GM12878 (cell line): ENCODE results near the gene GSTT4. TPM values are rescaled to one million over a fixed set of nuclear protein-coding genes. Genes with fewer than 3 reads are reported as not detected.

Experiments
- ATAC-seq: fragments of 200-7000 bp; cut with Tn5 transposase; 3 replicates; pipeline ENCODE4 v1.9.1; 2020; ENCODE audit warnings: mild to moderate bottlenecking, moderate library complexity
- BruUV-seq: library from RNA; stranded (reverse); fragments of 400-500 nt; replicated peaks from 2 replicates; lab custom pipeline; 2021; lab: Mats Ljungman, UMichigan
- CTCF ChIA-PET: fragments of 300-600 bp; sonication (Branson Sonifier 250); formaldehyde crosslinking; extraction: SDS; loops from one replicate; lab custom pipeline; 2021; ENCODE audit warnings: inconsistent platforms; lab: Yijun Ruan, JAX
- POLR2A ChIA-PET: fragments of 350-600 bp; formaldehyde crosslinking; extraction: SDS; loops from one replicate; lab custom pipeline; 2021; ENCODE audit warnings: inconsistent platforms; lab: Charles Lee
- RAD21 ChIA-PET: fragments of 300-600 bp; sonication (Branson Sonifier 250); formaldehyde crosslinking; loops from one replicate; lab custom pipeline; 2023; ENCODE audit warnings: antibody characterized with exemption; ENCODE audit not compliant: unreplicated experiment; lab: Charles Lee
- SMC1A ChIA-PET: fragments of 300-600 bp; sonication (Branson Sonifier 250); formaldehyde crosslinking; loops from one replicate; lab custom pipeline; 2023; ENCODE audit not compliant: unreplicated experiment, uncharacterized antibody; lab: Charles Lee
- DNase-seq: peaks from one replicate; pipeline ENCODE4 v3.0.0-alpha.2; 2011; ENCODE audit warnings: low read depth, low spot score
- FAIRE-seq: peaks from 3 replicates; lab custom pipeline; 2011; peaks lifted over from hg19 to GRCh38; lab: Jason Lieb, UNC
- H2AFZ ChIP-seq: 2 replicates; pipeline ENCODE4 v1.6.0; 2011; ENCODE audit warnings: low read depth, low read length, control low read depth; ENCODE audit not compliant: control insufficient read depth
- H3K27ac ChIP-seq: 2 replicates; pipeline ENCODE4 v1.5.1; 2011; ENCODE audit warnings: control low read depth; ENCODE audit not compliant: control insufficient read depth, insufficient read depth
- H3K27me3 ChIP-seq, 2 experiments: replicated peaks in 1 of 2; 2 replicates each; pipeline versions ENCODE4 v1.6.0 to v1.6.1; 2011; ENCODE audit warnings: low read length in 1 of 2; ENCODE audit not compliant: control insufficient read depth in 2 of 2, insufficient read depth in 2 of 2
- H3K36me3 ChIP-seq, 2 experiments: 2 replicates each; pipeline ENCODE4 v1.5.1; 2011; ENCODE audit warnings: low read length in 1 of 2; ENCODE audit not compliant: control insufficient read depth in 2 of 2, insufficient read depth in 2 of 2
- H3K4me1 ChIP-seq: 2 replicates; pipeline ENCODE4 v1.6.1; 2011; ENCODE audit warnings: mild to moderate bottlenecking, low read length, moderate library complexity, mixed read lengths; ENCODE audit not compliant: control insufficient read depth, insufficient read depth
- H3K4me2 ChIP-seq: 2 replicates; pipeline ENCODE4 v1.6.0; 2011; ENCODE audit warnings: control low read depth; ENCODE audit not compliant: control insufficient read depth, insufficient read depth
- H3K4me3 ChIP-seq: fragments of 200-600 bp; sonication (generic); 2 replicates; pipeline ENCODE4 v1.5.1; 2016
- H3K79me2 ChIP-seq: 2 replicates; pipeline ENCODE4 v1.6.0; 2011; ENCODE audit warnings: low read length; ENCODE audit not compliant: control insufficient read depth, insufficient read depth
- H3K9ac ChIP-seq: 2 replicates; pipeline ENCODE4 v1.8.0; 2011; ENCODE audit warnings: low read length, control low read depth, mixed read lengths; ENCODE audit not compliant: control insufficient read depth, insufficient read depth
- H3K9me3 ChIP-seq: replicated peaks from 3 replicates; pipeline ENCODE4 v1.5.1; 2011; ENCODE audit warnings: mild to moderate bottlenecking, low read length; ENCODE audit not compliant: control insufficient read depth, insufficient read depth
- H4K20me1 ChIP-seq: 2 replicates; pipeline ENCODE4 v1.6.0; 2011; ENCODE audit not compliant: control insufficient read depth, insufficient read depth
- ASH2L ChIP-seq: fragments of 300-600, 200-600 bp; sonication (generic); IDR thresholded peaks from 2 replicates; pipeline ENCODE4 v1.6.1; 2017; ENCODE audit warnings: low read depth, mild to moderate bottlenecking, borderline replicate concordance
- EZH2 ChIP-seq: IDR thresholded peaks from 2 replicates; pipeline ENCODE4 v1.6.1; 2012; ENCODE audit warnings: low read depth, mild to moderate bottlenecking, control low read depth, inconsistent platforms, low read length, borderline replicate concordance; ENCODE audit not compliant: control insufficient read depth
- GATAD2B ChIP-seq: fragments of 450-650 bp; conservative IDR thresholded peaks from 2 replicates; pipeline ENCODE4 v1.6.1; 2017; ENCODE audit warnings: low read depth, mild to moderate bottlenecking, moderate library complexity
- NRF1 ChIP-seq: conservative IDR thresholded peaks from 2 replicates; pipeline ENCODE4 v1.6.1; 2011; ENCODE audit warnings: mild to moderate bottlenecking, low read depth, low read length, improper control_type of control experiment
- PAX8 ChIP-seq: fragments of 450-650 bp; IDR thresholded peaks from 2 replicates; pipeline ENCODE4 v1.6.1; 2017; ENCODE audit warnings: mild to moderate bottlenecking, moderate library complexity
- PRDM15 ChIP-seq: fragments of 450-650 bp; formaldehyde crosslinking; IDR thresholded peaks from 2 replicates; pipeline ENCODE4 v1.4.0; 2020; ENCODE audit warnings: mild to moderate bottlenecking, moderate library complexity
- SREBF2 ChIP-seq: IDR thresholded peaks from 2 replicates; pipeline ENCODE4 v1.6.1; 2012; ENCODE audit warnings: mild to moderate bottlenecking, low read length
- TCF3 ChIP-seq: IDR thresholded peaks from 2 replicates; pipeline ENCODE4 v1.6.1; 2012; ENCODE audit warnings: low read depth, mild to moderate bottlenecking, low read length, borderline replicate concordance; ENCODE audit not compliant: insufficient read depth
- TCF7 ChIP-seq: IDR thresholded peaks from 2 replicates; pipeline ENCODE4 v1.6.1; 2014; ENCODE audit warnings: antibody characterized with exemption, borderline replicate concordance
- YBX1 ChIP-seq: fragments of 450-650 bp; IDR thresholded peaks from 2 replicates; pipeline ENCODE4 v1.6.1; 2016; ENCODE audit warnings: antibody characterized with exemption
- ZNF24 ChIP-seq: fragments of 450-650 bp; IDR thresholded peaks from 2 replicates; pipeline ENCODE4 v1.6.1; 2017; ENCODE audit warnings: antibody characterized with exemption, mild to moderate bottlenecking
- ZNF384 ChIP-seq: IDR thresholded peaks from 2 replicates; pipeline ENCODE4 v1.6.1; 2012; ENCODE audit warnings: low read depth, mild to moderate bottlenecking, low read length, improper control_type of control experiment, borderline replicate concordance
- ZSCAN29 ChIP-seq: fragments of 450-650 bp; IDR thresholded peaks from 2 replicates; pipeline ENCODE4 v1.6.1; 2017; ENCODE audit warnings: mild to moderate bottlenecking, moderate library complexity
- WGBS: methylation state at CpG from one replicate; pipeline ENCODE4 v1.1.6; 2016; ENCODE audit warnings: low lambda C conversion rate; ENCODE audit not compliant: insufficient replicate concordance, insufficient coverage; ENCODE audit errors: missing lambda C conversion rate; 5-methylcytosine and 5-hydroxymethylcytosine counted together
- in situ Hi-C: fragments of 300-500 bp; cut with MboI; formaldehyde crosslinking; loops from 9 replicates; pipeline ENCODE4 v1.14.3; 2018; ENCODE audit warnings: mixed read lengths
- intact Hi-C: fragments of 100-400 bp; cut with micrococcal nuclease; formaldehyde crosslinking; loops from one replicate; pipeline ENCODE4 v1.14.2; 2022; ENCODE audit not compliant: unreplicated experiment
- polyA plus RNA-seq, 11 experiments: library from polyadenylated mRNA; depleted of rRNA in 4 of 11; unstranded in 6 of 11; stranded (reverse) in 5 of 11; fragments of >200 nt; fragmentation: Nextera tagmentation in 4 of 11; fragmentation: Illumina TruSeq in 1 of 11; extraction: Ambion mirVana in 4 of 11; extraction: Trizol in 1 of 11; gene quantifications; 1 replicate in 1 of 11; 2 replicates in 10 of 11; pipeline versions ENCODE4 v1.2.1 to v1.2.3, GENCODE V29; 2011 to 2016; ENCODE audit warnings: inconsistent platforms in 2 of 11, missing spikeins in 2 of 11, low read depth in 1 of 11
- total RNA-seq, 4 experiments: library from RNA; depleted of rRNA in 3 of 4; stranded (reverse); fragments of >200 nt in 3 of 4; fragmentation: Illumina TruSeq in 1 of 4; extraction: Trizol in 1 of 4; gene quantifications; 2 replicates each; pipeline versions ENCODE4 v1.2.1 to v1.2.3, GENCODE V29; 2013 to 2021

The GSTT4 gene
- total and polyA plus RNA-seq, 10 of the 15 experiments (the other 5 are each of a cell fraction or from before 2014, with no cell fraction given) = not detected

- ChIA-PET SMC1A (no interaction called here), POLR2A (interaction anchor here (0.5 kb wide), 1 partner anchor 228 kb away, joined by 3 read pairs; no protein-coding TSS in a partner anchor), RAD21 (no interaction called here), CTCF (no interaction called here)
- DNase-seq (no peak), ATAC-seq (no peak), FAIRE-seq (no peak)
- Histone ChIP-seq H3K4me1 (peaks cover 7% of the 10 kb centered on the region), H3K27ac (no peak overlapping the region), H3K4me3 (no peak overlapping the region), H3K9me3 (no peaks in the 10 kb centered on the region), H3K4me2 (no peak overlapping the region), H3K79me2 (no peaks in the 10 kb centered on the region), H4K20me1 (no peaks in the 10 kb centered on the region), H3K9ac (no peak overlapping the region), H2AFZ (no peak overlapping the region), H3K36me3 (peaks cover 24 to 26% of the 10 kb centered on the region in 2 experiments), H3K27me3 (no peaks in the 10 kb centered on the region)
- TF ChIP-seq ZNF384 (no peak), NRF1 (no peak), TCF3 (no peak), ZNF24 (no peak), PAX8 (no peak), YBX1 (no peak), PRDM15 (CRISPR knock-in tag) (no peak), GATAD2B (no peak), EZH2 (no peak), SREBF2 (no peak), TCF7 (no peak), ASH2L (no peak), ZSCAN29 (no peak)
- 66% methylated on average over 4 of the region's 4 CpGs for WGBS
- no TSS peak for BruUV-seq
- in situ Hi-C loops = no loop called here
- intact Hi-C loops = no loop called here
These were observed 46.3 kb upstream of the GSTT4 start for GRCh38 chr22:24051568-24051967.
